Endothelial cell of umbilical vein (primary cell): Measurements from ENCODE around the gene ENTPD1. TPM values are rescaled to one million over a fixed set of nuclear protein-coding genes. Genes with fewer than 3 reads are reported as not detected.

ENCODE experiments used
- BruUV-seq: library from RNA; stranded (reverse); fragments of 400-500 nt; replicated peaks from 2 replicates; lab custom pipeline; 2021; lab: Mats Ljungman, UMichigan
- CTCF ChIA-PET: fragments of 300-600, 350-600 bp; sonication (Branson Sonifier 250); formaldehyde crosslinking; loops from one replicate; lab custom pipeline; 2021; ENCODE audit warnings: antibody characterized with exemption, inconsistent platforms; lab: Charles Lee
- POLR2A ChIA-PET: fragments of 300-600, 350-600 bp; sonication (Branson Sonifier 250); formaldehyde crosslinking; loops from one replicate; lab custom pipeline; 2021; ENCODE audit warnings: antibody characterized with exemption, inconsistent platforms; lab: Charles Lee
- DNase-seq: peaks from one replicate; pipeline ENCODE4 v3.0.0-alpha.2; 2011; ENCODE audit warnings: low read depth, low spot score
- FAIRE-seq: peaks from 2 replicates; lab custom pipeline; 2011; peaks lifted over from hg19 to GRCh38; lab: Jason Lieb, UNC
- H2AFZ ChIP-seq: 2 replicates; pipeline ENCODE4 v1.6.0; 2012; ENCODE audit warnings: low read depth, low read length, control low read depth, inconsistent platforms
- H3K27ac ChIP-seq: 2 replicates; pipeline ENCODE4 v1.5.1; 2011; ENCODE audit warnings: low read depth, mild to moderate bottlenecking, control low read depth, low read length, moderate library complexity; ENCODE audit not compliant: insufficient read depth
- H3K27me3 ChIP-seq, 2 experiments: 2 replicates each; pipeline versions ENCODE4 v1.6.0 to v1.6.1; 2011; ENCODE audit warnings: low read length in 2 of 2, mixed read lengths in 1 of 2; ENCODE audit not compliant: control insufficient read depth in 2 of 2, insufficient read depth in 2 of 2
- H3K36me3 ChIP-seq, 2 experiments: 2 replicates in 1 of 2; 3 replicates in 1 of 2; pipeline ENCODE4 v1.5.1; 2011; ENCODE audit warnings: low read length in 2 of 2, mild to moderate bottlenecking in 1 of 2, moderate library complexity in 1 of 2; ENCODE audit not compliant: control insufficient read depth in 2 of 2, insufficient read depth in 2 of 2; ENCODE audit errors: extremely low read depth in 1 of 2
- H3K4me1 ChIP-seq: 3 replicates; pipeline ENCODE4 v1.5.1; 2011; ENCODE audit warnings: mild to moderate bottlenecking, low read length; ENCODE audit not compliant: control insufficient read depth, insufficient read depth; ENCODE audit errors: extremely low read depth
- H3K4me2 ChIP-seq: 2 replicates; pipeline ENCODE4 v1.6.1; 2011; ENCODE audit warnings: low read length, control low read depth, mixed read lengths; ENCODE audit not compliant: insufficient read depth
- H3K4me3 ChIP-seq, 3 experiments: fragments of 200-600 bp in 1 of 3; sonication (generic), shearing (Covaris generic) in 1 of 3; replicated peaks in 1 of 3; 2 replicates each; pipeline ENCODE4 v1.5.1; 2011 to 2016; ENCODE audit warnings: control low read depth in 3 of 3, low read length in 3 of 3, mild to moderate bottlenecking in 2 of 3, inconsistent platforms in 1 of 3, low read depth in 1 of 3, moderate library complexity in 1 of 3; ENCODE audit not compliant: insufficient read depth in 1 of 3
- H3K79me2 ChIP-seq: 2 replicates; pipeline ENCODE4 v1.6.0; 2012; ENCODE audit warnings: low read length, inconsistent platforms; ENCODE audit not compliant: control insufficient read depth, insufficient read depth
- H3K9ac ChIP-seq: replicated peaks from 2 replicates; pipeline ENCODE3; 2011; ENCODE audit warnings: low read length, control low read depth; ENCODE audit not compliant: insufficient read depth; ENCODE audit errors: extremely low read depth
- H3K9me1 ChIP-seq: replicated peaks from 3 replicates; pipeline ENCODE4 v1.6.0; 2011; ENCODE audit warnings: mild to moderate bottlenecking, low read length; ENCODE audit not compliant: control insufficient read depth, insufficient read depth; ENCODE audit errors: extremely low read depth
- H3K9me3 ChIP-seq: replicated peaks from 2 replicates; pipeline ENCODE4 v1.5.1; 2012; ENCODE audit warnings: low read length, inconsistent platforms; ENCODE audit not compliant: control insufficient read depth, insufficient read depth
- H4K20me1 ChIP-seq: replicated peaks from 2 replicates; pipeline ENCODE3; 2011; ENCODE audit warnings: mild to moderate bottlenecking, low read length; ENCODE audit not compliant: control insufficient read depth, insufficient read depth; ENCODE audit errors: extremely low read depth
- CTCF ChIP-seq, 2 donors: IDR thresholded peaks; 1 replicate in 1 of 2; 2 replicates in 1 of 2; pipeline ENCODE4 v1.5.1; 2011; ENCODE audit warnings: low read length in 2 of 2, mild to moderate bottlenecking in 2 of 2, moderate library complexity in 2 of 2, control low read depth in 1 of 2, inconsistent platforms in 1 of 2, low read depth in 1 of 2; ENCODE audit not compliant: insufficient read depth in 1 of 2; ENCODE audit errors: extremely low read depth in 1 of 2
- GATA2 ChIP-seq: IDR thresholded peaks from 2 replicates; pipeline ENCODE4 v1.7.0; 2011; ENCODE audit warnings: low read depth, mild to moderate bottlenecking, moderate library complexity, mixed read lengths, low read length; ENCODE audit not compliant: insufficient read length, insufficient read depth
- POLR2AphosphoS5 ChIP-seq: IDR thresholded peaks from 2 replicates; pipeline ENCODE4 v1.6.1; 2012; ENCODE audit warnings: low read depth, mild to moderate bottlenecking, control low read depth, low read length, moderate library complexity; ENCODE audit not compliant: insufficient read depth
- dilution Hi-C: fragments of 300-500 bp; cut with MboI; formaldehyde crosslinking; loops from one replicate; pipeline ENCODE4 v1.15.0; 2019; ENCODE audit warnings: low sequenced_read_pairs; ENCODE audit not compliant: extremely low pct_ligation_motif_present
- intact Hi-C: fragments of 100-400 bp; cut with micrococcal nuclease; formaldehyde crosslinking; loops from one replicate; pipeline ENCODE4 v1.10.0; 2022
- polyA plus RNA-seq, 4 experiments: library from polyadenylated mRNA; depleted of rRNA in 3 of 4; stranded (reverse) in 3 of 4; unstranded in 1 of 4; fragments of >200 nt; gene quantifications; 2 replicates each; pipeline versions ENCODE4 v1.2.1 to v1.2.3, GENCODE V29; 2011 to 2012; ENCODE audit warnings: missing spikeins in 1 of 4
- total RNA-seq: library from RNA; stranded (reverse); gene quantifications from 2 replicates; pipeline ENCODE4 v1.2.3, GENCODE V29; 2021

Gene ENTPD1
- total and polyA plus RNA-seq, 2 donors (not counting 3 experiments of a cell fraction or from before 2014, with no cell fraction given), result 10.2 to 23.0 TPM

GRCh38 chr10:95841661-95842498, 85.9 kb downstream of the ENTPD1 start:
- Histone ChIP-seq H3K9me1 (no peaks in the 10 kb centered on the region), H3K27me3 (no peaks in the 10 kb centered on the region), H3K79me2 (no peaks in the 10 kb centered on the region), H3K27ac (peak overlapping the region; percentile 22), H3K4me1 (peaks cover 7% of the 10 kb centered on the region), H4K20me1 (no peaks in the 10 kb centered on the region), H3K9me3 (no peaks in the 10 kb centered on the region), H3K36me3 (no peaks in the 10 kb centered on the region), H3K4me3 (no peak overlapping the region), H2AFZ (peak overlapping the region; percentile 74), H3K9ac (peak overlapping the region; percentile 38), H3K4me2 (peak overlapping the region; percentile 30)
- FAIRE-seq (peak; percentile 92), DNase-seq (peak; percentile 84)
- ChIA-PET POLR2A (interaction anchor here (1.0 to 1.4 kb wide), 2 partner anchors 66 to 147 kb away, joined by 3 to 7 read pairs; partner anchors contain the start of gene TCTN3), CTCF (interaction anchor here (0.6 to 19.3 kb wide), 57 partner anchors 8 to 493 kb away, joined by 3 to 758 read pairs (median 6); partner anchors contain the start of genes CC2D2B, ENTPD1 and TCTN3)
- dilution Hi-C loops (no loop called here), intact Hi-C loops (loop anchor here (1.0 to 5.0 kb wide), 8 partner anchors 23 to 465 kb away; no protein-coding TSS in a partner anchor)
- peak; percentile 39 to 44 for TF ChIP-seq CTCF (IDR thresholded peaks at IDR 0.05; ENCODE audit: extremely low read depth in 1 of 2, insufficient read depth in 1 of 2, low read depth in 1 of 2, low read length in 2 of 2)
- no peak for TF ChIP-seq POLR2AphosphoS5
- peak; percentile 42 for TF ChIP-seq GATA2
- BruUV-seq, result no TSS peak
